ENCODE data around the gene PRC1. TPM values are rescaled to one million over a fixed set of nuclear protein-coding genes. Genes with fewer than 3 reads are reported as not detected.
"Not testable (repeated sequence)": the region's sequence is repeated elsewhere in the genome, so short reads cannot be mapped to it uniquely, and the experiment has no call there.

Gene PRC1
- total and polyA plus RNA-seq, 7 donors = 1.8 to 44.2 (median 9.6) TPM

DNA sequence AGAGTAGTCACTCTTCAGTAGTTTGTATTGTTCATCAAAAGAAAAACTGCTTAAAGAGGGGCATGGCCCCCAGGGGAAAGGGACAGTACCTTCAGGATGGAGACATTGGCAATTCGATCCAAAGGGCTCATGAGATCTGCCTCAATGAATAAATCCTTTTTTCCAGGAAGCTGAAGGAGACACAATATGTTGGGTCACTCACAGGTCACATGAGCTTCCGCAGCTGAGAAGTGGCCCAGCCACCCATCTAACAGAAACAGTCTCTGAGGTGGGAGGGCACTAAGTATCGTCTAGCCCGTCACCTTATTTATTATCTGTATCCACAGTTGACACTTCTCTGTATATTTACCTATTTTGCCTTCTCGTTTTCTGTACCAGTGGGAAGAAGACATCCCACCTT, 23.4 kb upstream of the PRC1 start:
- H3K36me3 ChIP-seq = peaks cover 0 to 40% (median 9%) of the 10 kb centered on the region in 4 donors
- WGBS, 2 donors = 83 to 84% methylated on average over 5 of the region's 5 CpGs

DNA sequence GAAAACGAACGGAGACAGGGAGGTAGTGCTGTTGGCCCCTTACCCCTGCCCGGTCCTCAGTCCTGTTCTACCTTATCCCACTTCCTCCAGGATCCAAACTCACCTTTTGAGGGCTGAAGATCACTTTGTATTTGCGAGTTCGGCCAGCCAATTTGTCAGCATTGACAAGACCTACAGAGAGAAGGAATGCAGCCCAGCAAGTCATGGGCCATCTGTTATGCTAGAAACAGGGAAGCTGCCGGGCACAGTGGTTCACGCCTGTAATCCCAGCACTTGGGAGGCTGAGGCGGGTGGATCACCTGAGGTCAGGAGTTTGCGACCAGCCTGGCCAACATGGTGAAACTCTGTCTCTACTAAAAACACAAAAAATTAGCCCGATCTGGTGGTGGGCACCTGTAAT, 19.4 kb upstream of the PRC1 start:
- H3K4me1 ChIP-seq; H3K27me3 ChIP-seq; H3K27ac ChIP-seq; H3K9me3 ChIP-seq; H3K4me3 ChIP-seq; intact Hi-C loops (cut with DNase I); DNase-seq: not testable (repeated sequence)
- 96 to 97% methylated on average over 10 of the region's 10 CpGs for WGBS, 2 donors
- peaks cover 0 to 75% (median 23%) of the 10 kb centered on the region in 4 donors for H3K36me3 ChIP-seq

More for the DNA sequence above, 23.4 kb upstream of the PRC1 start:
- no peak for DNase-seq
- Histone ChIP-seq H3K27me3 (no peaks in the 10 kb centered on the region), H3K4me3 (no peak overlapping the region), H3K27ac (no peak overlapping the region), H3K9me3 (no peaks in the 10 kb centered on the region), H3K4me1 (peaks cover 0 to 18% (median 14%) of the 10 kb centered on the region in 4 donors)
- intact Hi-C loops (cut with DNase I) = no loop called here
- TF ChIP-seq, protein P1, sequence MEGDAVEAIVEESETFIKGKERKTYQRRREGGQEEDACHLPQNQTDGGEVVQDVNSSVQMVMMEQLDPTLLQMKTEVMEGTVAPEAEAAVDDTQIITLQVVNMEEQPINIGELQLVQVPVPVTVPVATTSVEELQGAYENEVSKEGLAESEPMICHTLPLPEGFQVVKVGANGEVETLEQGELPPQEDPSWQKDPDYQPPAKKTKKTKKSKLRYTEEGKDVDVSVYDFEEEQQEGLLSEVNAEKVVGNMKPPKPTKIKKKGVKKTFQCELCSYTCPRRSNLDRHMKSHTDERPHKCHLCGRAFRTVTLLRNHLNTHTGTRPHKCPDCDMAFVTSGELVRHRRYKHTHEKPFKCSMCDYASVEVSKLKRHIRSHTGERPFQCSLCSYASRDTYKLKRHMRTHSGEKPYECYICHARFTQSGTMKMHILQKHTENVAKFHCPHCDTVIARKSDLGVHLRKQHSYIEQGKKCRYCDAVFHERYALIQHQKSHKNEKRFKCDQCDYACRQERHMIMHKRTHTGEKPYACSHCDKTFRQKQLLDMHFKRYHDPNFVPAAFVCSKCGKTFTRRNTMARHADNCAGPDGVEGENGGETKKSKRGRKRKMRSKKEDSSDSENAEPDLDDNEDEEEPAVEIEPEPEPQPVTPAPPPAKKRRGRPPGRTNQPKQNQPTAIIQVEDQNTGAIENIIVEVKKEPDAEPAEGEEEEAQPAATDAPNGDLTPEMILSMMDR (IDR thresholded peaks at IDR 0.05) = no peak
- TF ChIP-seq POLR2AphosphoS5 (IDR thresholded peaks at IDR 0.05) (no peak), POLR2A (IDR thresholded peaks at IDR 0.05) (no peak), EP300 (IDR thresholded peaks at IDR 0.05) (no peak)

DNA sequence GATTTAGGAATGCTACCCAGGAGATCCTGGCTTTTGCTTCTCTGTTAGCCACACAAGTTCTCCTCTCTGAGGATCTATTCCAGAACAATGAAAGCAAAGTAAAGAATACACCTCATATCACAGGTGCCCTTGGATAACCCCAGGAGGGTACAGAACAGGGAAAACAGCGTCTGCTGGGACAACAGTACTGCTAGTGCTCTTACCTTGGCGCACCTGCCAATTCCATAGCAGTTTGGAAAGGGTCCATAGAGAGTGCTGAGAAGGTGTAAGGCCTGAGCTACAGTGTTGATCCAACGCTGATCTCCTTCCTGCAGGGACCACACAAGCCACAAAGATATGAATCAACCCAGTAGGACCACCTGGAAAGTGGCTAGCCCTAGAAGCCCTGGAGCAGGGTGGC, 12.9 kb upstream of the PRC1 start:
- TF ChIP-seq POLR2A (IDR thresholded peaks at IDR 0.05) = no peak
- TF ChIP-seq EP300 (IDR thresholded peaks at IDR 0.05) = no peak
- TF ChIP-seq POLR2AphosphoS5 (IDR thresholded peaks at IDR 0.05) = no peak
- TF ChIP-seq, protein P1 (IDR thresholded peaks at IDR 0.05) = no peak
- H3K4me3 ChIP-seq = no peak overlapping the region
- WGBS, 2 donors = 91 to 93% methylated on average over 3 of the region's 3 CpGs
- DNase-seq = no peak
- H3K27ac ChIP-seq = no peak overlapping the region
- no peaks in the 10 kb centered on the region for H3K4me1 ChIP-seq
- H3K27me3 ChIP-seq = no peaks in the 10 kb centered on the region
- H3K9me3 ChIP-seq = no peaks in the 10 kb centered on the region
- intact Hi-C loops (cut with DNase I) = no loop called here
- H3K36me3 ChIP-seq = peaks cover 10 to 93% (median 52%) of the 10 kb centered on the region in 4 donors

DNA sequence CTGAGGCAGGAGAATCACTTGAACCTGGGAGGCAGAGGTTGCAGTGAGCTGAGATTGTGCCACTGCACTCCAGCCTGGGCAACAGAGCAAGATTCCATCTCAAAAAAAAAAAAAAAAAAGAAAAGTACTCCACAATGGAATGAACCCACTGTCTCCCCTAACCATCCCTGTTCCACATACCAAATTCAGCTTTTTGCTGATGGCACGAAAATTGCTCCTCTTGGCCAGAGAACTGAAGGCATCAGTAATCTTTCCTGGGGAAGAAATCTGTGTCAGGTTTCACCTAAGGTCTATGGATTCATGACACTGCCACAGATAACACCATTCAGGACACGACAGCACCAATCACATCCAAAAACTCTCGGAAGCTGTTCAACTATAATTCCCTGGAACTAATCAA, 6.9 kb upstream of the PRC1 start:
- intact Hi-C loops (cut with DNase I) = no loop called here
- no peak overlapping the region for H3K4me3 ChIP-seq
- DNase-seq = no peak
- H3K27me3 ChIP-seq = no peaks in the 10 kb centered on the region
- no peaks in the 10 kb centered on the region for H3K9me3 ChIP-seq
- H3K36me3 ChIP-seq = peaks cover 23 to 82% (median 46%) of the 10 kb centered on the region in 4 donors
- 95 to 97% methylated on average over 3 of the region's 3 CpGs for WGBS, 2 donors
- TF ChIP-seq POLR2AphosphoS5 (IDR thresholded peaks at IDR 0.05) (no peak), POLR2A (IDR thresholded peaks at IDR 0.05) (no peak), EP300 (IDR thresholded peaks at IDR 0.05) (no peak)
- TF ChIP-seq, protein P1 (IDR thresholded peaks at IDR 0.05) = no peak
- H3K27ac ChIP-seq = no peak overlapping the region
- no peaks in the 10 kb centered on the region for H3K4me1 ChIP-seq

DNA sequence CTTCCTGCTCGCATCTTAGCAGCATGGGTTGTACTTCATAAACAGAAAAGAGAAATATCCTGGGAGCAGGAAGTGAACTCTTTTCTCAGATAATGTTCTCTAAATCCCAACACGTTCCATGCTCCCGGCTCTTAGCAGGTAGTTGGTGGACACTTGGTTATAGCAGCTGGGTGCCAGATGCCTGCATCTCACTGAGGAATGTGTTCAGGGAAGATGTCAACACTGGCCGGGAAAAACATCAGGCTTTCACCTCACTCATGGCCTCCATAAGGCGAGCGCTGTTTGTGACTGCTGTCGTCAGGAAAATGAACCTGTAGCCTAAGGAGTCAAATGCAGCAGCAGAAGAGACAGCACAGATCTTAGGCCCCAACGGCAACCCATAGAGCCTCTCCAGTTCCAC, 4.4 kb upstream of the PRC1 start:
- Histone ChIP-seq H3K27ac (no peak overlapping the region), H3K36me3 (peaks cover 16 to 57% (median 31%) of the 10 kb centered on the region in 4 donors), H3K4me3 (no peak overlapping the region), H3K9me3 (no peaks in the 10 kb centered on the region), H3K27me3 (no peaks in the 10 kb centered on the region), H3K4me1 (peaks cover 0 to 5% (median 3%) of the 10 kb centered on the region in 4 donors)
- TF ChIP-seq POLR2AphosphoS5 (IDR thresholded peaks at IDR 0.05) (no peak), POLR2A (IDR thresholded peaks at IDR 0.05) (no peak), EP300 (IDR thresholded peaks at IDR 0.05) (no peak)
- TF ChIP-seq, protein P1 (IDR thresholded peaks at IDR 0.05) = no peak
- intact Hi-C loops (cut with DNase I) = no loop called here
- WGBS, 2 donors = 86 to 93% methylated on average over 8 of the region's 8 CpGs
- DNase-seq = no peak

Data from sigmoid colon (tissue), 7 donors.